ENCODE data around the gene GORASP2.

GORASP2 gene

GRCh38 chr2:170968205-170969003 lies 39.4 kb downstream of the GORASP2 start:
- no peak for DNase-seq

- no peak for DNase-seq
Measured at GRCh38 chr2:170969030-170969429, 40.0 kb downstream of the GORASP2 start.

- DNase-seq: no peak
Measured at GRCh38 chr2:170969872-170970496, 40.9 kb downstream of the GORASP2 start.

GRCh38 chr2:170971071-170971470 lies 42.0 kb downstream of the GORASP2 start:
- DNase-seq: no peak

GRCh38 chr2:170972296-170973224 lies 43.5 kb downstream of the GORASP2 start:
- DNase-seq: no peak

- DNase-seq: no peak
Measured at GRCh38 chr2:170973225-170973491, 44.1 kb downstream of the GORASP2 start.

GRCh38 chr2:170973492-170974303 lies 44.6 kb downstream of the GORASP2 start:
- DNase-seq: peak; percentile 85

GRCh38 chr2:170974304-170974993 lies 45.4 kb downstream of the GORASP2 start:
- DNase-seq: no peak

- no peak for DNase-seq
Measured at GRCh38 chr2:170975127-170975942, 46.3 kb downstream of the GORASP2 start.

- no peak for DNase-seq
Measured at GRCh38 chr2:170975943-170976270, 46.9 kb downstream of the GORASP2 start.

GRCh38 chr2:170984079-170984478 lies 55.0 kb downstream of the GORASP2 start:
- no peak for DNase-seq

- no peak for DNase-seq
Measured at GRCh38 chr2:170985407-170985806, 56.4 kb downstream of the GORASP2 start.

GRCh38 chr2:170986566-170987258 lies 57.7 kb downstream of the GORASP2 start:
- DNase-seq: no peak

- DNase-seq: no peak
Measured at GRCh38 chr2:170991398-170992182, 62.5 kb downstream of the GORASP2 start.

GRCh38 chr2:170996316-170996715 lies 67.3 kb downstream of the GORASP2 start:
- no peak for DNase-seq

GRCh38 chr2:170997893-170998597 lies 69.0 kb downstream of the GORASP2 start:
- DNase-seq: no peak

- no peak for DNase-seq
Measured at GRCh38 chr2:170999654-171000053, 70.6 kb downstream of the GORASP2 start.

- peak; percentile 8 for DNase-seq
Measured at GRCh38 chr2:171004363-171004762, 75.3 kb downstream of the GORASP2 start.

- no peak for DNase-seq
Measured at GRCh38 chr2:171004833-171005232, 75.8 kb downstream of the GORASP2 start.
